NCI-H187 (cell line): ENCODE measurements around the gene IZUMO2.
"Not testable (repeated sequence)": the region's sequence is repeated elsewhere in the genome, so short reads cannot be mapped to it uniquely, and the experiment has no call there.

Experiments
- DNase-seq, 2 experiments: peaks; one replicate each; lab custom pipeline; 2025; lab: John Stamatoyannopoulos, UW

The IZUMO2 gene

DNA sequence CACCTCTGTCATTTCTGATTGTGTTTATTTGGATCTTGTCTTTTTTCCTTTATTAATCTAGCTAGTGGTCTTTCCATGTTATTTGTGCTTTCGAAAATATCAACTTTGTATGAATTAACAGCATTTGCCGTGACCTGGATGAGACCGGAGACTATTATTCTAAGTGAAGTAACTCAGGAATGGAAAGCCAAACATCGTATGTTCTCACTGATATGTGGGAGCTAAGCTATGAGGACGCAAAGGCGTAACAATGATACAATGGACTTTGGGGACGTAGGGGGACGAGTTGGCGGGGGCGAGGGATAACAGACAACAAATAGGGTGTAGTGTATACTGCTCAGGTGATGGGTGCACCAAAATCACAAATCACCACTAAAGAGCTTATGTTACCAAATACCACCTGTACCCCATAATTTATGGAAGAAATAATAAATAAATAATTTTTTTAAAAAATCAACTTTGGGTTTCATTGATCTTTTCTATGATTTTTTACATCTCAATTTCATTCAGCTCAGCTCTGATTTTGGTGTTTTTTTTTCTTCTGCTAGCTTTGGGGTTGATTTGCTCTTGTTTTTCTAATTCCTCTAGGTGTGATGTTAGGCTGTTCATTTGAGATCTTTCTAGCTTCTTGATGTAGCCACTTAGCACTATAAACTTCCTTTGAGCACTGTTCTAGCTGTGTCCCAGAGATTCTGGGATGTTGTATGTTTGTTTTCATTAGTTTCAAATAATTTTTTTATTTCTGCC, 27.1 kb downstream of the IZUMO2 start:
- not testable (repeated sequence) for DNase-seq

DNA sequence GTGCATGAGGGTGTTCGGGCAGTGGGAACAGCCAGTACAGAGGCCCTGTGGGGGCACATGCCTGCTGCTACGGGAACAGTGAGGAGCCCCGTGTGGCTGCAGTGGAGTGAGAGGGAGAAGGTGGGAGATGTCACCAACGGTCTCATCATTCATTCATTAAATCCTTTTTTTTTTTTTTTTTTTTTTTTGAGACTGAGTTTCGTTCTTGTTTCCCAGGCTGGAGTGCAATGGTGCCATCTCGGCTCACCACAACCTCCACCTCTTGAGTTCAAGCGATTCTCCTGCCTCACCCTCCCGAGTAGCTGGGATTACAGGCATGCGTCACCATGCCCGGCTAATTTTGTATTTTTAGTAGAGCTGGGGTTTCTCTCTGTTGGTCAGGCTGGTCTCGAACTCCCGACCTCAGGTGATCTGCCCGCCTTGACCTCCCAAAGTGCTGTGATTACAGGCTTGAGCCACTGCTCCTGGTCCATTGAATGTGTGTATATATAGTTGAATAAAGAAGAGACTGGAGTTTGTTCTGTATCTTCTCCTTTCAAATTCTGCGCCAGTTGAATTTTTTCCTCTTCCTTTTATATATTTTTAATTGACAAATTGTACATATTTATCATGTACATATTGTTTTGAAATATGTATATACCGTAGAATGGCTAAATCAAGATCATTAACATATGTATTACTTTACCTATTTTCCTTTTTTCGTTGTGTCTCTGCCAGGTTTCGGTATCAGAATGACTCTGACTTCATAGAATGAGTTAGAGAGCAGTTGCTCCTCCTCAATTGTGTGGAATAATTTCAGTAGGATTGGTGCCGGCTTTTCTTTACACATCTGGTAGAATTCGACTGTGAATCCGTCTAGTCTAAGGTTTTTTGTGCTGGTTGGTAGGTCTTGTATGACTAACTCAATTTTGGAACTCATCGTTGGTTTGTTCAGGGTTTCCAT, 28.0 kb downstream of the IZUMO2 start:
- not testable (repeated sequence) for DNase-seq

- DNase-seq = not testable (repeated sequence)
Measured at GRCh38 chr19:50133518-50134492, 29.3 kb downstream of the IZUMO2 start.

GRCh38 chr19:50104012-50104411, 59.1 kb downstream of the IZUMO2 start:
- not testable (repeated sequence) for DNase-seq

DNA sequence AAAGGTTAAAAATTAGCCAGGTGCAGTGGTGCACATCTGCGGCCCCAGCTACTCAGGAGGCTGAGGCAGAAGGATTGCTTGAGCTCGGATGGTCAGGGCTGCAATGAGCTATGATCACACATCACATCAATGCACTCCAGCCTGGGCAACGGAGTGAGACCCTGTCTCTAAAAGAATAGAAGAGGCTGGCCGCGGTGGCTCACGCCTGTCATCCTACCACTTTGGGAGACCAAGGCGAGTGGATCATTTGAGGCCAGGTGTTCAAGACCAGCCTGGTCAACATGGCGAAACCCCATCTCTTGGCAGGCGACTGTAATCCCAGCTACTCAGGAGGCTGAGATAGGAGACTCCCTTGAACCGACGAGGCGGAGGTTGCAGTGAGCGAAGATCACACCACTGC, 59.7 kb downstream of the IZUMO2 start:
- not testable (repeated sequence) for DNase-seq
